Activated CD8-positive, alpha-beta memory T cell treated with anti-CD3 and anti-CD28 coated beads for 1 hour (primary cell): ENCODE data around the gene EIF3D.

ENCODE experiments used
- DNase-seq, 2 donors: peaks; one replicate each; pipeline ENCODE4 v3.0.0-alpha.2; 2020; ENCODE audit warnings: low read depth in 1 of 2; ENCODE audit errors: extremely low read depth in 1 of 2

Gene EIF3D

GRCh38 chr22:36528795-36529751 is at the start of gene EIF3D:
Gene EIF3D (minus strand): TSS chr22:36529166. CDS start chr22:36526121, 3,045 bp downstream.
- DNase-seq: peak; percentile 91 to 94

GRCh38 chr22:36578619-36579018 is 49.7 kb upstream of the EIF3D start:
- no peak for DNase-seq

- no peak for DNase-seq
These were observed 48.1 kb upstream of the EIF3D start for GRCh38 chr22:36577019-36577418.

GRCh38 chr22:36574728-36575127 is 45.8 kb upstream of the EIF3D start:
- DNase-seq: no peak

GRCh38 chr22:36573815-36574363 is 44.9 kb upstream of the EIF3D start:
- DNase-seq: no peak

- no peak for DNase-seq
These were observed 43.0 kb upstream of the EIF3D start for GRCh38 chr22:36571991-36572390.

- DNase-seq: no peak
These were observed 41.0 kb upstream of the EIF3D start for GRCh38 chr22:36569999-36570398.

GRCh38 chr22:36568846-36569245 is 39.9 kb upstream of the EIF3D start:
- no peak for DNase-seq

GRCh38 chr22:36566720-36567119 is 37.8 kb upstream of the EIF3D start:
- no peak for DNase-seq

- no peak for DNase-seq
These were observed 36.7 kb upstream of the EIF3D start for GRCh38 chr22:36565686-36566085.

GRCh38 chr22:36565159-36565507 is 36.2 kb upstream of the EIF3D start:
- no peak for DNase-seq

GRCh38 chr22:36564422-36565158 is 35.6 kb upstream of the EIF3D start:
- no peak for DNase-seq

GRCh38 chr22:36563898-36564297 is 34.9 kb upstream of the EIF3D start:
- no peak for DNase-seq

GRCh38 chr22:36563444-36563843 is 34.5 kb upstream of the EIF3D start:
- DNase-seq: no peak

GRCh38 chr22:36563001-36563400 is 34.0 kb upstream of the EIF3D start:
- DNase-seq: no peak

- no peak for DNase-seq
These were observed 33.4 kb upstream of the EIF3D start for GRCh38 chr22:36562261-36562835.

GRCh38 chr22:36561291-36561811 is 32.4 kb upstream of the EIF3D start:
- no peak for DNase-seq

GRCh38 chr22:36560001-36560400 is 31.0 kb upstream of the EIF3D start:
- DNase-seq: no peak

GRCh38 chr22:36554098-36554497 is 25.1 kb upstream of the EIF3D start:
- no peak for DNase-seq

GRCh38 chr22:36552289-36552688 is 23.3 kb upstream of the EIF3D start:
- DNase-seq: no peak
